ENCODE data around the gene URB2.

The URB2 gene

DNA sequence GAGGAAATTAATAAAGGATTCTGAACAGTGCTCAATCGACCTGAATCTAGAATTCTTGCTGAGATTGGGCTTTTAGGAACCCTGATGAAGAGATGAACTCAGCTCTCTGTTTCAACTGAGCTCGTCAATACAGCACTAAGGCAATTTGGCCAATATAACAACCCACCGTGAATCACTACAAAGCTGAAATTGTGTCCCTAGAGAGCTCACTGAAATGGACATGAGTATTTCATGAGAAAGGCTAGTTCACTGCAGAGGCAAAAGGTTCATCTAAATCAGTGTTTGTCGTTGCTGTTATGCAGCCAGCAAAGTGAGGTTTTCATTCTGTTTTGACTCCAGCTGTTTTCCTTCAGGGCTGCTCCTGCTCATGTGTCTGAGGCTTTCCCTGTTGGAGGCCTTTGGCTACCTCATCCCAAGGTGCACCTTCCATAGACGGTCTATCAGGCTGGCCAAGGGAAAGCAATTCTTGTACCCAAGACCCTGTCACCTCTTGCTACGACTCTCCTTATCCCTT is 83.5 kb downstream of the URB2 start:
- no peak for DNase-seq (ENCODE audit: low spot score)
- in situ Hi-C loops (cut with MboI; ENCODE audit: low sequenced_read_pairs, unreplicated experiment) = no loop called here
- TF ChIP-seq, protein P1, sequence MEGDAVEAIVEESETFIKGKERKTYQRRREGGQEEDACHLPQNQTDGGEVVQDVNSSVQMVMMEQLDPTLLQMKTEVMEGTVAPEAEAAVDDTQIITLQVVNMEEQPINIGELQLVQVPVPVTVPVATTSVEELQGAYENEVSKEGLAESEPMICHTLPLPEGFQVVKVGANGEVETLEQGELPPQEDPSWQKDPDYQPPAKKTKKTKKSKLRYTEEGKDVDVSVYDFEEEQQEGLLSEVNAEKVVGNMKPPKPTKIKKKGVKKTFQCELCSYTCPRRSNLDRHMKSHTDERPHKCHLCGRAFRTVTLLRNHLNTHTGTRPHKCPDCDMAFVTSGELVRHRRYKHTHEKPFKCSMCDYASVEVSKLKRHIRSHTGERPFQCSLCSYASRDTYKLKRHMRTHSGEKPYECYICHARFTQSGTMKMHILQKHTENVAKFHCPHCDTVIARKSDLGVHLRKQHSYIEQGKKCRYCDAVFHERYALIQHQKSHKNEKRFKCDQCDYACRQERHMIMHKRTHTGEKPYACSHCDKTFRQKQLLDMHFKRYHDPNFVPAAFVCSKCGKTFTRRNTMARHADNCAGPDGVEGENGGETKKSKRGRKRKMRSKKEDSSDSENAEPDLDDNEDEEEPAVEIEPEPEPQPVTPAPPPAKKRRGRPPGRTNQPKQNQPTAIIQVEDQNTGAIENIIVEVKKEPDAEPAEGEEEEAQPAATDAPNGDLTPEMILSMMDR (IDR thresholded peaks at IDR 0.05; ENCODE audit: borderline replicate concordance, control extremely low read depth, extremely low read depth, insufficient read depth, missing control alignments) = no peak

Data from GM13976 (cell line).